GM12891 (cell line): ENCODE measurements around the gene PTDSS2.

Experiments used
- POLR2A ChIP-seq: IDR thresholded peaks from 2 replicates; pipeline ENCODE4 v1.6.1; 2011; ENCODE audit warnings: low read depth, low read length, control low read depth
- SPI1 ChIP-seq: IDR thresholded peaks from 2 replicates; pipeline ENCODE4 v1.6.1; 2011; ENCODE audit warnings: low read depth, low read length, control low read depth
- TAF1 ChIP-seq: IDR thresholded peaks from 2 replicates; pipeline ENCODE4 v1.6.1; 2011; ENCODE audit warnings: low read depth, low read length, control low read depth

DNA sequence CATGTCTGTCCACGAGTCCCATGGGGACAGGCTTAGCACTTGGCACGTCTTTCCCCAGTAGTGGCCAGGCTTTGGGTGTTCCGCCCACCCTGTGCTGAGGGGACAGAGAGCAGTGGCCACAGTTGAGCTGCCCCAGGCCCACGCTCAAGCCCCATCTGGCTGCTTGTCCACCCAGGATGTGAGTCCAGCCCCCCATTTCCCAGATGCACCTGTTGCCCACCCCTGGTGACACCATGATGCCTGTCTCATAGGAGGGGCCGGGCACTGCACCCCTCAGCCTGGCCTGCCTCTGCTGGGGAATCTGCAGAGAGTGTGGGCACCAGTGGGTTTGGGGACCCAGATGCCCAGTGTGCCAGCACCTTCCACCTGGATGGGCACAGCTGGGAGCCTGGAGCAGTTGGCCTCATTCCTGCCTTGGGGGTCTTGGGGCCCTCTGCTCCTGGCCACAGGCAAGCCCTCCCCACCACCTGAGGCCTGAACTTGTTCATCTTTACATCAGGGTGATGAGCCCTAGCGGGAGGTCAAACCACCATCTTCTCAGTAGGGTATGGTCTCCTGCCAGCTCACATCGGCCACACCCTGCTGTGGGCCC lies 41.0 kb upstream of the PTDSS2 start:
- no peak for TF ChIP-seq SPI1
- no peak for TF ChIP-seq POLR2A
- TF ChIP-seq TAF1 = no peak
